Smooth muscle cell (in vitro differentiated cells): ENCODE measurements around the gene KREMEN1. TPM values are rescaled to one million over a fixed set of nuclear protein-coding genes. Genes with fewer than 3 reads are reported as not detected.

Source experiments
- DNase-seq: peaks from one replicate; lab custom pipeline; 2025; ENCODE audit not compliant: unreplicated experiment; lab: John Stamatoyannopoulos, UW
- H2AFZ ChIP-seq: fragments of 200-600 bp; sonication (generic); 2 replicates; pipeline ENCODE4 v1.6.0; 2016; ENCODE audit warnings: antibody characterized with exemption, low read depth, mild to moderate bottlenecking
- H3F3A ChIP-seq: fragments of 200-600 bp; sonication (generic); 2 replicates; pipeline ENCODE4 v1.6.0; 2017; ENCODE audit warnings: antibody characterized with exemption, low read depth
- H3K27ac ChIP-seq: fragments of 200-600 bp; sonication (generic); 2 replicates; pipeline ENCODE4 v1.5.1; 2016; ENCODE audit warnings: low read depth, mild to moderate bottlenecking
- H3K27me3 ChIP-seq: fragments of 200-600 bp; sonication (generic); 2 replicates; pipeline ENCODE4 v1.6.1; 2016; ENCODE audit warnings: low read depth, mild to moderate bottlenecking
- H3K36me3 ChIP-seq: fragments of 200-600 bp; sonication (generic); 2 replicates; pipeline ENCODE4 v1.5.1; 2016; ENCODE audit warnings: low read depth
- H3K4me1 ChIP-seq: fragments of 200-600 bp; sonication (generic); 2 replicates; pipeline ENCODE4 v1.5.1; 2016; ENCODE audit warnings: low read depth
- H3K4me2 ChIP-seq: fragments of 200-600 bp; sonication (generic); 2 replicates; pipeline ENCODE4 v1.6.0; 2016; ENCODE audit warnings: mild to moderate bottlenecking
- H3K4me3 ChIP-seq: fragments of 200-600 bp; sonication (generic); 2 replicates; pipeline ENCODE4 v1.5.1; 2016; ENCODE audit warnings: mild to moderate bottlenecking
- H3K79me2 ChIP-seq: fragments of 200-600 bp; sonication (generic); 2 replicates; pipeline ENCODE4 v1.6.0; 2016; ENCODE audit warnings: low read depth, mild to moderate bottlenecking
- H3K9ac ChIP-seq: fragments of 200-600 bp; sonication (generic); 2 replicates; pipeline ENCODE4 v1.6.0; 2016; ENCODE audit warnings: low read depth
- H3K9me3 ChIP-seq: fragments of 200-600 bp; sonication (generic); replicated peaks from 2 replicates; pipeline ENCODE4 v1.5.1; 2016; ENCODE audit warnings: low read depth
- H4K20me1 ChIP-seq: fragments of 200-600 bp; sonication (generic); 2 replicates; pipeline ENCODE4 v1.6.0; 2016; ENCODE audit warnings: low read depth
- CTCF ChIP-seq: fragments of 200-600 bp; sonication (generic); IDR thresholded peaks from 2 replicates; pipeline ENCODE4 v1.5.1; 2017; ENCODE audit warnings: borderline replicate concordance, mild to moderate bottlenecking, antibody characterized with exemption; ENCODE audit not compliant: insufficient read depth, poor library complexity, severe bottlenecking
- WGBS: methylation state at CpG from one replicate; pipeline ENCODE4 v1.1.7; 2016; ENCODE audit warnings: low lambda C conversion rate; 5-methylcytosine and 5-hydroxymethylcytosine counted together
- polyA plus RNA-seq: library from polyadenylated mRNA; unstranded; fragments of >200 nt; fragmentation: Nextera tagmentation; extraction: Ambion mirVana; gene quantifications from 2 replicates; pipeline ENCODE4 v1.2.1, GENCODE V29; 2016
- total RNA-seq: library from RNA; depleted of rRNA; stranded (reverse); fragments of >200 nt; gene quantifications from 2 replicates; pipeline ENCODE4 v1.2.3, GENCODE V29; 2014

Gene KREMEN1
- total and polyA plus RNA-seq, 2 experiments from 2014 or later, result 6.0 to 6.8 TPM

- no peak for TF ChIP-seq CTCF
- peaks cover 27% of the 10 kb centered on the region for H3F3A ChIP-seq
- 13% methylated on average over 13 of the region's 13 CpGs for whole genome bisulfite sequencing
- H3K27me3 ChIP-seq, result no peaks in the 10 kb centered on the region
- no peaks in the 10 kb centered on the region for H3K79me2 ChIP-seq
- H3K9me3 ChIP-seq, result no peaks in the 10 kb centered on the region
- H4K20me1 ChIP-seq, result no peaks in the 10 kb centered on the region
- H3K9ac ChIP-seq, result peak overlapping the region; percentile 97
- H3K27ac ChIP-seq, result peak overlapping the region; percentile 100
- H3K4me1 ChIP-seq, result peaks cover 9% of the 10 kb centered on the region
- no peaks in the 10 kb centered on the region for H3K36me3 ChIP-seq
- no peak overlapping the region for H3K4me3 ChIP-seq
- DNase-seq, result peak; percentile 13
- no peak overlapping the region for H2AFZ ChIP-seq
- H3K4me2 ChIP-seq, result peak overlapping the region; percentile 84
Measured at GRCh38 chr22:29044657-29045176, 28.1 kb upstream of the KREMEN1 start.

- H4K20me1 ChIP-seq, result no peaks in the 10 kb centered on the region
- no peak for TF ChIP-seq CTCF
- no peak overlapping the region for H3K27ac ChIP-seq
- no peak for DNase-seq
- no peaks in the 10 kb centered on the region for H3K9me3 ChIP-seq
- no peak overlapping the region for H2AFZ ChIP-seq
- no peak overlapping the region for H3K9ac ChIP-seq
- no peak overlapping the region for H3K4me2 ChIP-seq
- H3K27me3 ChIP-seq, result no peaks in the 10 kb centered on the region
- no peak overlapping the region for H3K4me3 ChIP-seq
- H3K4me1 ChIP-seq, result peaks cover 3% of the 10 kb centered on the region
- 97% methylated on average over 23 of the region's 31 CpGs for WGBS
- H3K36me3 ChIP-seq, result no peaks in the 10 kb centered on the region
- H3K79me2 ChIP-seq, result no peaks in the 10 kb centered on the region
- H3F3A ChIP-seq, result peaks cover 17% of the 10 kb centered on the region
Measured at GRCh38 chr22:29048822-29049654, 23.8 kb upstream of the KREMEN1 start.

GRCh38 chr22:29049655-29050263, 23.1 kb upstream of the KREMEN1 start:
- Histone ChIP-seq H2AFZ (no peak overlapping the region), H3K4me2 (no peak overlapping the region), H3F3A (peaks cover 12% of the 10 kb centered on the region), H3K4me3 (no peak overlapping the region), H3K79me2 (no peaks in the 10 kb centered on the region), H3K27ac (no peak overlapping the region), H3K9me3 (no peaks in the 10 kb centered on the region), H3K27me3 (no peaks in the 10 kb centered on the region), H3K9ac (no peak overlapping the region), H3K4me1 (no peaks in the 10 kb centered on the region), H4K20me1 (no peaks in the 10 kb centered on the region), H3K36me3 (no peaks in the 10 kb centered on the region)
- DNase-seq, result no peak
- no peak for TF ChIP-seq CTCF
- 96% methylated on average over 32 of the region's 38 CpGs for WGBS
